GOT3 (cell line): ENCODE measurements around the gene NUCB1.

ENCODE experiments used
- DNase-seq: peaks from one replicate; lab custom pipeline; 2025; ENCODE audit warnings: mixed read lengths; lab: John Stamatoyannopoulos, UW

The NUCB1 gene

GRCh38 chr19:48963371-48964204 lies 63.5 kb downstream of the NUCB1 start:
- peak; percentile 59 for DNase-seq

DNA sequence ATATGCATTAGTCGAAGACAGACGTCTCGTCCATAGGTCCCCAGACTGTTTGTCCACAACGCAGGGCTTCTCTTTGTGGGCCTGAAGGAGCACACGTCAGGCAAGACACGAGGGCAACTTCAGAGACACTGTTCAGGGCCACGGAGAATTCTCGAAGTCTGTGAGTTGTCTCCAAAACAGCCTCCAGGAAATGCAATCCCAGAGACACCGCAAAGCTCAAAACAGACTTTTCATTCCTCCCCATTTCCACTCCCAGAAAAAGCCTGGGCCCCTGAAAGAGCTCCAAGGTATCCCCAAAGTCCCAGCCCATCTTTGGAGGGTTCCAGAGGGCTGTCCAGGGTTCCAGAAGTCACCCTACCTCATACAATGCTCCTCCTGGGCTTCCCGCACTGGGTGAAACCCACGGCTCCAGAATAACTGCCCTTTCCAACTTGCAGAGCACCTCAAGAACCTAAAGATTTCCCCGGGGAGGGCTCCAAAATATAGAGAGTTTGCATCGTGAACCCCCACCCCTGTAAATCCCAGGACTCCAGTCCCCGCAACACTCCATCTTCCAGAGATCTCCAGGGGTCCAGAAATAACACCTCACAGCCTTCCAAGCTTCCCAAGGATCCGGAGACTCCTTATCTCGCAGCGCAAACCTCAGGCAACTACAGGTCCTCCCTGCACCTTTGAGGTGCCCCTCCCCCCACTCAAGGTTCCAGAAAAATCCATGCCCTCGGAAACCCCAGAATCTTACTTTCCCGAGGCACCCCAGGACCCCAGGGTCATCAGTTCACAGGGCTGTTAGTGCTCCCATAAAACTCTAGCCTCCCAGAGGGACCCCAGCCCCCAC lies 64.3 kb downstream of the NUCB1 start:
- no peak for DNase-seq

- DNase-seq: peak; percentile 94
Observed at GRCh38 chr19:48965040-48965805, 65.1 kb downstream of the NUCB1 start, which contains the start of gene FTL. Gene FTL, plus strand, starts transcription at chr19:48965309. Its CDS starts 199 bp downstream, at chr19:48965508.

GRCh38 chr19:48965806-48966540 lies 65.9 kb downstream of the NUCB1 start:
- peak; percentile 50 for DNase-seq

- no peak for DNase-seq
Observed at GRCh38 chr19:48966541-48967345, 66.6 kb downstream of the NUCB1 start.

- no peak for DNase-seq
Observed at GRCh38 chr19:48967346-48968178, 67.5 kb downstream of the NUCB1 start.

DNA sequence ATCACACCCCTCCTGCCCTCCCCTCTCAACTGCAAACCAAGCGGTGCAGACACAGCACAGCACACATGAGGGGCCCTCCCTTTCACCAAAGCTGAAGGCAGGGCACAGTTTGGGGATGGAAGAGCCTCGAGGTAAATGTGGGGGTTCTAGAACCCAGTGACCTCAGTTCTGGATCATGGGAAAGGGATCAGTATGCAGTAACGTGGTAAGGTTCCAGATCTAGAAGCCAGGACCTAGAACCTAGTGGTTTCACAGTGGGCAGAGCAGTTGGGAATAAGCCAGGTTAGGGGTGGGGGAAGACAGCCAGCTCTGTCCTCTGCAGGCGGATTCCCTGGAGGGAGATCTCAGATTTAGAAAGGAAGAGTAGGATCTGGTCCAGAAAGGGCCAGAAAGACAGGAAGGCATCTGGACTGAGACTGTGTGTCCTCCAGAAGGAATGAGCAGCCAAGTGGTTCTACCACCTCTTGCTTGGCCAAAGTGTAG lies 68.1 kb downstream of the NUCB1 start:
- DNase-seq: no peak

- DNase-seq: no peak
Observed at GRCh38 chr19:48968813-48969218, 68.7 kb downstream of the NUCB1 start.

DNA sequence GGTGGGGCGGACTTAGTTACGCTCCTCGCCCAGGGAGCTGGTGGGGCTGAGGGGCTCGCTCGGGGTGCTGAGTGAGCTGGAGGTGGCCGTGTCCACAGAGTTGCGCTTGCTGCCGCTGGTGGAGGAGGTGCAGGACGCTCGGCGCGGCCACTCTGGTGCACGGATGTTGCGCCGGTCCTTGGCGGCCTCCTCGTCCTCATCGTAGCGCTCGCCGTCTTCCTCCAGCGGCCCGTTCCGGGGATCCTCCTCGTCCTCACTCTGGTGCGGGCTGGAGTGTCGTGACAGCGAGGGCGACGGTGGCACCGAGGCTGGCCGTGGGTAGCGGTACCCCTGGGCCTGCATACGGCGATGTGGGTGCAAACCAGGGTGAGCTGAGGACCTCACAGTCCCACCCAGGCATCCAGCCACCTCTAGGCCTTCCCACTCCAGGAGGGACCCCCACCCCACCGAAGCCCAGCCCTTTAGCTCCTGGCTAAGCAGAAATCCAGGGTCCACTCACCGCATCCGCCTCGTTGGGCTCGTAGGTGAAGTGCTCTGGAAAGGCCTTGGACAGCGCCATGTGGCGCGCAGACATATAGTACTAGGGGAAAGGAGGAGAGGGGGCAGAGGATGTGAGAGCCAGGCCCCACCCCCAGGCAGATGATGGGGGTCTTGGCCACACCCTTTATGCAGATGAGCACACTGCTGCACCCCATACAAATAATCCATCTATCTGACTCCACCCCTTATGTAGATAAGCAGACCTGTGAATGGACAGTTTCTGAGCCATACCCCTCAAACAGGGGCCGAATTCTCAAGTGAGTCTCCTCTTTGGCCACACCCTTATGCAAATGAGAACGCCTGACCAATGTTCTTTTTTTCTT lies 69.4 kb downstream of the NUCB1 start:
- DNase-seq: no peak

GRCh38 chr19:48970139-48970766 lies 70.1 kb downstream of the NUCB1 start:
- DNase-seq: no peak

- no peak for DNase-seq
Observed at GRCh38 chr19:48970923-48971395, 70.8 kb downstream of the NUCB1 start.
